Rectal smooth muscle tissue (tissue), 1 donor: ENCODE results near the gene GIMAP6.
A peak's percentile ranks its signal among the peaks of the same experiment; 100 is the strongest.
"Not testable (repeated sequence)": the region's sequence is repeated elsewhere in the genome, so short reads cannot be mapped to it uniquely, and the experiment has no call there.

Experiments used
- H3K27ac ChIP-seq: one replicate; pipeline ENCODE4 v1.7.0; 2013; ENCODE audit warnings: low read depth, low read length, inconsistent platforms
- H3K27me3 ChIP-seq: one replicate; pipeline ENCODE4 v1.7.0; 2013; ENCODE audit warnings: low read length; ENCODE audit not compliant: control insufficient read depth, insufficient read depth
- H3K36me3 ChIP-seq: one replicate; pipeline ENCODE4 v1.7.0; 2013; ENCODE audit warnings: low read length; ENCODE audit not compliant: control insufficient read depth, insufficient read depth
- H3K4me1 ChIP-seq: one replicate; pipeline ENCODE4 v1.7.0; 2013; ENCODE audit warnings: low read length; ENCODE audit not compliant: control insufficient read depth, insufficient read depth
- H3K4me3 ChIP-seq: one replicate; pipeline ENCODE4 v1.7.0; 2013; ENCODE audit warnings: low read length
- H3K9ac ChIP-seq: one replicate; pipeline ENCODE4 v1.7.0; 2013; ENCODE audit warnings: low read length

GIMAP6 gene

GRCh38 chr7:150631866-150632864 lies at the start of gene GIMAP6:
TSS of gene GIMAP6 (minus strand) at chr7:150632385. CDS start at chr7:150630142, 2,243 bp downstream.
- H3K36me3 ChIP-seq = no peaks in the 10 kb centered on the region
- H3K27ac ChIP-seq = peak within 1 kb of the TSS; percentile 38
- H3K9ac ChIP-seq = no peak within 1 kb of the TSS
- no peaks in the 10 kb centered on the region for H3K4me1 ChIP-seq
- H3K27me3 ChIP-seq = no peaks in the 10 kb centered on the region
- peak within 1 kb of the TSS; percentile 55 for H3K4me3 ChIP-seq

- not testable (repeated sequence) for H3K36me3 ChIP-seq, H3K9ac ChIP-seq, H3K27me3 ChIP-seq, H3K4me1 ChIP-seq, H3K4me3 ChIP-seq, H3K27ac ChIP-seq
Measured at GRCh38 chr7:150680364-150680763, 48.2 kb upstream of the GIMAP6 start.

- H3K9ac ChIP-seq, H3K27ac ChIP-seq: not testable (repeated sequence)
Measured at GRCh38 chr7:150678601-150679000, 46.4 kb upstream of the GIMAP6 start.

GRCh38 chr7:150676854-150677253 lies 44.7 kb upstream of the GIMAP6 start:
- H3K27ac ChIP-seq, H3K36me3 ChIP-seq, H3K4me3 ChIP-seq, H3K27me3 ChIP-seq, H3K9ac ChIP-seq, H3K4me1 ChIP-seq: not testable (repeated sequence)

More at GRCh38 chr7:150678601-150679000, 46.4 kb upstream of the GIMAP6 start:
- not testable (repeated sequence) for H3K4me1 ChIP-seq, H3K4me3 ChIP-seq, H3K36me3 ChIP-seq, H3K27me3 ChIP-seq

- not testable (repeated sequence) for H3K4me3 ChIP-seq, H3K9ac ChIP-seq, H3K36me3 ChIP-seq, H3K27ac ChIP-seq, H3K27me3 ChIP-seq, H3K4me1 ChIP-seq
Measured at GRCh38 chr7:150676276-150676675, 44.1 kb upstream of the GIMAP6 start.

GRCh38 chr7:150675714-150676113 lies 43.5 kb upstream of the GIMAP6 start:
- no peaks in the 10 kb centered on the region for H3K4me1 ChIP-seq
- H3K36me3 ChIP-seq = no peaks in the 10 kb centered on the region
- no peak overlapping the region for H3K9ac ChIP-seq
- H3K27me3 ChIP-seq = no peaks in the 10 kb centered on the region
- H3K27ac ChIP-seq = no peak overlapping the region
- H3K4me3 ChIP-seq = no peak overlapping the region

GRCh38 chr7:150671798-150672585 lies 39.8 kb upstream of the GIMAP6 start:
- H3K27me3 ChIP-seq, H3K36me3 ChIP-seq, H3K9ac ChIP-seq, H3K27ac ChIP-seq, H3K4me1 ChIP-seq, H3K4me3 ChIP-seq: not testable (repeated sequence)

- no peaks in the 10 kb centered on the region for H3K4me1 ChIP-seq
- no peak overlapping the region for H3K4me3 ChIP-seq
- no peaks in the 10 kb centered on the region for H3K36me3 ChIP-seq
- H3K9ac ChIP-seq = no peak overlapping the region
- no peaks in the 10 kb centered on the region for H3K27me3 ChIP-seq
- H3K27ac ChIP-seq = no peak overlapping the region
Measured at GRCh38 chr7:150668977-150669376, 36.8 kb upstream of the GIMAP6 start.

- H3K36me3 ChIP-seq = no peaks in the 10 kb centered on the region
- no peak overlapping the region for H3K4me3 ChIP-seq
- no peak overlapping the region for H3K9ac ChIP-seq
- H3K27me3 ChIP-seq = no peaks in the 10 kb centered on the region
- H3K27ac ChIP-seq = no peak overlapping the region
- no peaks in the 10 kb centered on the region for H3K4me1 ChIP-seq
Measured at GRCh38 chr7:150668472-150668911, 36.3 kb upstream of the GIMAP6 start.

GRCh38 chr7:150666412-150666811 lies 34.2 kb upstream of the GIMAP6 start:
- no peaks in the 10 kb centered on the region for H3K4me1 ChIP-seq
- no peaks in the 10 kb centered on the region for H3K27me3 ChIP-seq
- no peaks in the 10 kb centered on the region for H3K36me3 ChIP-seq
- no peak overlapping the region for H3K9ac ChIP-seq
- H3K27ac ChIP-seq = no peak overlapping the region
- H3K4me3 ChIP-seq = no peak overlapping the region

- H3K9ac ChIP-seq = no peak overlapping the region
- H3K27ac ChIP-seq = no peak overlapping the region
- H3K27me3 ChIP-seq = no peaks in the 10 kb centered on the region
- H3K4me1 ChIP-seq = no peaks in the 10 kb centered on the region
- H3K36me3 ChIP-seq = no peaks in the 10 kb centered on the region
- peak overlapping the region; percentile 11 for H3K4me3 ChIP-seq
Measured at GRCh38 chr7:150665896-150666295, 33.7 kb upstream of the GIMAP6 start.

GRCh38 chr7:150665089-150665748 lies 33.0 kb upstream of the GIMAP6 start:
- peak overlapping the region; percentile 11 for H3K4me3 ChIP-seq
- no peak overlapping the region for H3K9ac ChIP-seq
- H3K36me3 ChIP-seq = no peaks in the 10 kb centered on the region
- no peaks in the 10 kb centered on the region for H3K4me1 ChIP-seq
- H3K27ac ChIP-seq = no peak overlapping the region
- no peaks in the 10 kb centered on the region for H3K27me3 ChIP-seq
